Stimulated activated CD8-positive, alpha-beta memory T cell treated with anti-CD3 and anti-CD28 coated beads, Interleukin-15, amount 100 ng/mL, for 4 hours (primary cell): ENCODE measurements around the gene PAM.
"Not testable (repeated sequence)": the region's sequence is repeated elsewhere in the genome, so short reads cannot be mapped to it uniquely, and the experiment has no call there.

Experiments
- DNase-seq, 2 donors: peaks; one replicate each; pipeline ENCODE4 v3.0.0-alpha.2; 2020; ENCODE audit warnings: low read depth in 2 of 2

Gene PAM

GRCh38 chr5:103057208-103058130 lies 302.4 kb downstream of the PAM start:
- DNase-seq: no peak

GRCh38 chr5:103059525-103059924 lies 304.4 kb downstream of the PAM start:
- DNase-seq: no peak

GRCh38 chr5:103060424-103060954 lies 305.4 kb downstream of the PAM start:
- DNase-seq: no peak

GRCh38 chr5:103066326-103066725 lies 311.2 kb downstream of the PAM start:
- no peak for DNase-seq

GRCh38 chr5:103073500-103073899 lies 318.4 kb downstream of the PAM start:
- not testable (repeated sequence) for DNase-seq

GRCh38 chr5:103075442-103075841 lies 320.3 kb downstream of the PAM start:
- DNase-seq: no peak
